Activated T-cell treated with anti-CD3 and anti-CD28 coated beads, Interleukin-2, amount 50 U/mL, for 24 hours (primary cell): ENCODE results near the gene ETV3L.
"Not testable (repeated sequence)": the region's sequence is repeated elsewhere in the genome, so short reads cannot be mapped to it uniquely, and the experiment has no call there.

Experiments used
- DNase-seq: peaks from one replicate; pipeline ENCODE4 v3.0.0-alpha.2; 2020
- H3K27ac Mint-ChIP-seq: 2 replicates; pipeline ENCODE4 v1.8.0; 2020; ENCODE audit warnings: mild to moderate bottlenecking, mixed read lengths
- H3K27me3 Mint-ChIP-seq: 2 replicates; pipeline ENCODE4 v1.8.0; 2020; ENCODE audit warnings: mixed read lengths
- H3K36me3 Mint-ChIP-seq: 2 replicates; pipeline ENCODE4 v1.8.0; 2020; ENCODE audit warnings: low read depth, mixed read lengths
- H3K4me1 Mint-ChIP-seq: 2 replicates; pipeline ENCODE4 v1.8.0; 2020; ENCODE audit warnings: low read depth, mixed read lengths
- H3K4me3 Mint-ChIP-seq: 2 replicates; pipeline ENCODE4 v1.8.0; 2020; ENCODE audit warnings: mild to moderate bottlenecking, moderate library complexity, mixed read lengths
- H3K9me3 Mint-ChIP-seq: 2 replicates; pipeline ENCODE4 v1.8.0; 2020; ENCODE audit warnings: mixed read lengths

The ETV3L gene

DNA sequence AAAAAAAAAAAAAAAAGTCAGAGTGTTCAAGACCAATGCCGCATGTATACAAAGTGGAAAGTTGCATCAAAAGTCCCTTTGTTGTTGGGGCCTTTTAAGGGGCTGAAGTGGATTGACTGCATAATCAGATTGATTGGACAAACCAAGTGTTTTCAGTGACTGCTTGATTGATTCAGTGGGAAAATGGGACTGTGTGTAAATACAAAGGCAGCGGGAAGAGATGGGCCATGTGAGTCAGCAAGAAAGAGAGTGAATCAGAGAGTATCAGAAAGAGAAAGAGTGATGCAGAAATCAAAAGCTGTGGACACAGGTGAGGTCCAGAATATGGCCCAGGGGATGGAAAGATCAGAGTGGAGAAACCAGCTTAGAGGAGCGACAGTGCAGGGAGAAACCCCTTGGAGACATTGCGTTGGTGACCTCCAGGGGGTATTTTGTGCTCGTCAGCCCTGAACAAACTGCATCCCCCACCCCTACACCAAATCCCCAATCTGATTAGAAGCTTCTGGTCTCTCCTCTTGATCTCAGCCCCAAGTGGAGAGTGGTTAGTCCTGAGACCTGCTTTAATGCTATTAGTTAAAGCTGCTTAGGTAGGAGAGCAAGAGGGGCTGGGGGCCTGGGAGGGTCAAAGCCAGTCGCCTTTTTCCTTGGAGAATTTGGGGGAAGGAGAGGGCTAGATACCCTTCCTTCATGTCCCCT, 5.1 kb upstream of the ETV3L start:
- H3K36me3 Mint-ChIP-seq: no peaks in the 10 kb centered on the region
- no peaks in the 10 kb centered on the region for H3K9me3 Mint-ChIP-seq
- peaks cover 33% of the 10 kb centered on the region for H3K27me3 Mint-ChIP-seq
- H3K4me1 Mint-ChIP-seq: peaks cover 10% of the 10 kb centered on the region
- DNase-seq: no peak
- H3K4me3 Mint-ChIP-seq: no peak overlapping the region
- no peak overlapping the region for H3K27ac Mint-ChIP-seq

GRCh38 chr1:157103268-157103667, 3.7 kb upstream of the ETV3L start:
- Mint-ChIP-seq H3K36me3 (no peaks in the 10 kb centered on the region), H3K4me3 (no peak overlapping the region), H3K27ac (no peak overlapping the region), H3K9me3 (no peaks in the 10 kb centered on the region), H3K4me1 (peaks cover 13% of the 10 kb centered on the region), H3K27me3 (peaks cover 22% of the 10 kb centered on the region)
- no peak for DNase-seq

DNA sequence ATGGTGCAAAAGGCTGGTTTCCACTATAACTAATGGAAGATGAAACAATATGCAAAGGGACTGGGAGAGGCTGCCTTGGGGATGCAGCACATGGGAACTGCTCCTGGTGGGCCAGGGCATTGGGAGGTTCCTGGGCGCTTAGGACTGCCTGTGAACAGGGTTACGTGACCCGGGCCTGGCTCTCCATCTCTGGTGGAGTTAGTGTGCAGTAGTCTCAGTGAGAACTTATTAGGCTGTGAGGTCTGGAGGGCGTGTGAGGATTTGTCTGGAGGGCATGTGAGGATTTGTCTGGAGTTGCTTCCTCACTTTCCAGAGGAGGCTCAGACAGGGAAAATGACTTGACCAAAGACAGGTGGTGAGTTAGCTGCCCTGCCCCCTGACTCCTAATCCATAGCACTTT, 1.5 kb upstream of the ETV3L start:
- Mint-ChIP-seq H3K36me3 (no peaks in the 10 kb centered on the region), H3K27me3 (peaks cover 4% of the 10 kb centered on the region), H3K4me3 (no peak overlapping the region), H3K9me3 (no peaks in the 10 kb centered on the region), H3K27ac (no peak overlapping the region), H3K4me1 (peaks cover 6% of the 10 kb centered on the region)
- DNase-seq: no peak

- not testable (repeated sequence) for H3K9me3 Mint-ChIP-seq, H3K4me1 Mint-ChIP-seq, H3K27ac Mint-ChIP-seq, H3K36me3 Mint-ChIP-seq, H3K4me3 Mint-ChIP-seq, DNase-seq, H3K27me3 Mint-ChIP-seq
Observed at GRCh38 chr1:157098987-157099632, 498 bp downstream of the ETV3L start.

DNA sequence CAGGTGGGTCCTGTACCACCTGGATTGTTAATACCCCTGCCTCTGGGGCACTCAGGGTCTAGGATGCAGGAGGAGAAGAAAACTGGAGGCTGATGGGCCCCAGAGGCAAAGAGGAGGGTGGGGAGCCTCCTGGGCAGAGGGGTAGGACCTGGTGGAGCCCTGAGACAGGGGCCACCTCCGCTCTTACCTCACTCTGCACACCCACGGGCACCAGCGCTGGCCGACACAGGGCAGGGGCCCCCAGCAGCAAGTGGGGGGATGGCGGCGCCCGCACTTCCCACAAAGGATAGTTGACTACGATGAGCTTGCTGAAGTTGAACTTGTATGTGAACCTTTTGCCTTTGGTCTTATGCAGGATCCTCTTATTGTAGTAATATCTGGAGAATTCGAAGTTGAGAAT, 1.1 kb downstream of the ETV3L start:
- Mint-ChIP-seq H3K36me3 (no peaks in the 10 kb centered on the region), H3K27me3 (peaks cover 4% of the 10 kb centered on the region), H3K27ac (no peak overlapping the region), H3K4me1 (peaks cover 2% of the 10 kb centered on the region), H3K4me3 (no peak overlapping the region), H3K9me3 (no peaks in the 10 kb centered on the region)
- DNase-seq: no peak

DNA sequence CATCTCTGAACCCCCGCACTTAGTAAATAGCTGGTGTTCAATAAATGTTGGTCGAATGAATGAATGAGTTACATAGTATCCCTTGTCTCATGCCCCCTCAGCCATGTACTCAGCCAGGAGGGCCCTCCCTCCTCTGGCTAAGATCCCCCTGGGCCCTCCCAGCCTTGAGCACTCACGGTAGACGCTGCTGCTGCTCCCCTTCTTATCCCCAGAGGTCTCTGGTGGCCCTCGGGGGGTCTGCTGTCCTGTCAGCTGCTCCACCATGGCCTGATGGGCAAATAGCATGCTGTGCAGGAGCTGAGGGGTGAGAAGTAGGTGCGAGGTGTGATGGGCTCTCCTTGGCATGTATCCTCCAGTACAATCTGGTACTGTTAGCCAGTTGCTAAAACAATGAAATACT, 1.9 kb downstream of the ETV3L start:
- Mint-ChIP-seq H3K9me3 (no peaks in the 10 kb centered on the region), H3K4me1 (peaks cover 2% of the 10 kb centered on the region), H3K4me3 (no peak overlapping the region), H3K27ac (no peak overlapping the region), H3K27me3 (peaks cover 4% of the 10 kb centered on the region), H3K36me3 (no peaks in the 10 kb centered on the region)
- DNase-seq: no peak

DNA sequence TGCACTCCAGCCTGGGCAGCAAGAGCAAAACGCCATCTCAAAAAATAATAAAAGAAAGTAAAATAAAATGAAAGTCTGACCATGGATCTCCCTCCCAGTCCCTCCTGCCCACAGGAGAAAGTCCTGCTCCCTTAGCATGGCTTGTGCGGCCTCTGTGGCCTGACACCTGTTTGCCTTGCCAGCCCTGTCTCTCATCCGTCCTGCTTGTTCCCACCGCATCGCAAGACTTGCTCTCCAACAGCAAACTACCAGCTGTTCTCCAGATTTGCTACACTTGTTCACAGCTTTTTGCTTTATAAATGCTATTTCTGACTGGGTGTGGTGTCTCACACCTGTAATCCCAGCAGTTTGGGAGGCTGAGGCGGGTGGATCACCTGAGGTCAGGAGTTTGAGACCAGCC, 2.7 kb downstream of the ETV3L start:
- H3K27ac Mint-ChIP-seq: no peak overlapping the region
- no peaks in the 10 kb centered on the region for H3K27me3 Mint-ChIP-seq
- peaks cover 2% of the 10 kb centered on the region for H3K4me1 Mint-ChIP-seq
- no peak overlapping the region for H3K4me3 Mint-ChIP-seq
- no peaks in the 10 kb centered on the region for H3K36me3 Mint-ChIP-seq
- DNase-seq: no peak
- no peaks in the 10 kb centered on the region for H3K9me3 Mint-ChIP-seq

GRCh38 chr1:157095551-157095950, 4.1 kb downstream of the ETV3L start:
- no peak overlapping the region for H3K4me3 Mint-ChIP-seq

GRCh38 chr1:157095091-157095490, 4.5 kb downstream of the ETV3L start:
- no peak for DNase-seq
- no peaks in the 10 kb centered on the region for H3K27me3 Mint-ChIP-seq
- H3K4me1 Mint-ChIP-seq: peaks cover 2% of the 10 kb centered on the region
- H3K9me3 Mint-ChIP-seq: no peaks in the 10 kb centered on the region
- H3K4me3 Mint-ChIP-seq: no peak overlapping the region
- no peak overlapping the region for H3K27ac Mint-ChIP-seq
- no peaks in the 10 kb centered on the region for H3K36me3 Mint-ChIP-seq

More at GRCh38 chr1:157095551-157095950, 4.1 kb downstream of the ETV3L start:
- no peak for DNase-seq
- Mint-ChIP-seq H3K4me1 (peaks cover 2% of the 10 kb centered on the region), H3K27me3 (no peaks in the 10 kb centered on the region), H3K36me3 (no peaks in the 10 kb centered on the region), H3K27ac (no peak overlapping the region), H3K9me3 (no peaks in the 10 kb centered on the region)

- no peak overlapping the region for H3K4me3 Mint-ChIP-seq
- no peaks in the 10 kb centered on the region for H3K36me3 Mint-ChIP-seq
- H3K27me3 Mint-ChIP-seq: no peaks in the 10 kb centered on the region
- H3K4me1 Mint-ChIP-seq: no peaks in the 10 kb centered on the region
- H3K27ac Mint-ChIP-seq: no peak overlapping the region
- no peak for DNase-seq
- no peaks in the 10 kb centered on the region for H3K9me3 Mint-ChIP-seq
Observed at GRCh38 chr1:157092831-157093230, 6.8 kb downstream of the ETV3L start.

DNA sequence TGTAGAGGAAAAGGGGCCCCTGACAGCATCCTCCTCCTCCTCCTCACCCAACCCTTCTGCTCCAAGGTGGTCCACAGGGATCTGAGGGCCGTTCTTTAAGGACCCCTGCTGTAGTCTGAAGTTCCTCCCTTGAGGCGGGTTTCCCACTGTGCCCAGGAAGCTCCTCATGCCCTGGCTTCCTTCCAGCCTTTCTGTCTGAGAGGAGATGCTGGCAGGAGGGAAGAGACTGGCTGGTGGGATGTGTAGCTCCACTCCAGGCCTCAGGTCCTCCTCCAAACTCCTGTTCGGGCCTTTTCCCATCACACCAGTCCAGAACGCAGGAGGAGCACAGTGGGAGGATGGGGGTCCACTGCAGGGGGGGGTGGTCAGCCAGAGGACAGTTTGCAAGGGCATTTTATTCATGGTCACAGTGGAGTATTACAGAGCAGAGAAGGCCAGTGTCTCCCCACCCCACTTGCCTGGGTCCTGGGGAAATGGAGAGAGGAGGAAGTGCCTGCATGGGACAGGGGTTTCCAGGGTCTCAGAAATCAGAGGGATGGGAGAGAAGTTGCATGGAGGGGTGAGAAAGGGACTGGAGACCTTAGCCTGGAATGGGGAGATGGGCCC, 7.8 kb downstream of the ETV3L start:
- H3K27me3 Mint-ChIP-seq: no peaks in the 10 kb centered on the region
- no peaks in the 10 kb centered on the region for H3K9me3 Mint-ChIP-seq
- H3K36me3 Mint-ChIP-seq: no peaks in the 10 kb centered on the region
- H3K4me1 Mint-ChIP-seq: no peaks in the 10 kb centered on the region
- H3K27ac Mint-ChIP-seq: no peak overlapping the region
- no peak for DNase-seq
- no peak overlapping the region for H3K4me3 Mint-ChIP-seq

DNA sequence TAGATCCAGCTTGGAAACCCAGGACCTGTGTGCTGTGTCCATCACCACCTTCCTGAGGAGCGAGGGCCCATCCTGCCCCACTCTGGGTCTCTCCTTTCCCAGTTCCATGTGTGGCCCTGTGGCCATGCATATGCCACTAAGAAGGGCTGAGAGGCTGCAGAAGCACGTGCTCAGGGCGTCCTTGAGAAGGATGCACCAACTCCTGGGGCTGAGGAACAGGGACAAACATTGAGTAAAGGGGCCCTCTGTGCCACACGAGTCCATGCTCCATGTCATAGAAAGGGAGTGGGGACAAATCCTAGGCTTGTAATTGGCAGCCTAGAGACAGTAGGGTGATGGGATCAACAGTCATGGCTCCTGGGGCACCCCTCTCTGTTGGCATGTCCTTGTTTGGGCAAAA, 8.4 kb downstream of the ETV3L start:
- no peak for DNase-seq
- Mint-ChIP-seq H3K9me3 (no peaks in the 10 kb centered on the region), H3K4me3 (no peak overlapping the region), H3K27ac (no peak overlapping the region), H3K27me3 (no peaks in the 10 kb centered on the region), H3K36me3 (no peaks in the 10 kb centered on the region), H3K4me1 (no peaks in the 10 kb centered on the region)

- Mint-ChIP-seq H3K9me3 (no peaks in the 10 kb centered on the region), H3K4me3 (no peak overlapping the region), H3K27me3 (no peaks in the 10 kb centered on the region), H3K4me1 (no peaks in the 10 kb centered on the region), H3K27ac (no peak overlapping the region), H3K36me3 (no peaks in the 10 kb centered on the region)
- no peak for DNase-seq
Observed at GRCh38 chr1:157090771-157091170, 8.8 kb downstream of the ETV3L start.

- H3K27ac Mint-ChIP-seq: no peak overlapping the region
- no peaks in the 10 kb centered on the region for H3K9me3 Mint-ChIP-seq
Observed at GRCh38 chr1:157090196-157090647, 9.4 kb downstream of the ETV3L start.

GRCh38 chr1:157089789-157090188, 9.8 kb downstream of the ETV3L start:
- no peak overlapping the region for H3K27ac Mint-ChIP-seq
- H3K4me3 Mint-ChIP-seq: no peak overlapping the region
- H3K27me3 Mint-ChIP-seq: no peaks in the 10 kb centered on the region
- DNase-seq: no peak
- H3K4me1 Mint-ChIP-seq: no peaks in the 10 kb centered on the region
- no peaks in the 10 kb centered on the region for H3K9me3 Mint-ChIP-seq
- no peaks in the 10 kb centered on the region for H3K36me3 Mint-ChIP-seq

More at GRCh38 chr1:157090196-157090647, 9.4 kb downstream of the ETV3L start:
- Mint-ChIP-seq H3K4me1 (no peaks in the 10 kb centered on the region), H3K4me3 (no peak overlapping the region), H3K36me3 (no peaks in the 10 kb centered on the region), H3K27me3 (no peaks in the 10 kb centered on the region)
- peak; percentile 91 for DNase-seq
